ENCODE data around the gene DNER.

DNA sequence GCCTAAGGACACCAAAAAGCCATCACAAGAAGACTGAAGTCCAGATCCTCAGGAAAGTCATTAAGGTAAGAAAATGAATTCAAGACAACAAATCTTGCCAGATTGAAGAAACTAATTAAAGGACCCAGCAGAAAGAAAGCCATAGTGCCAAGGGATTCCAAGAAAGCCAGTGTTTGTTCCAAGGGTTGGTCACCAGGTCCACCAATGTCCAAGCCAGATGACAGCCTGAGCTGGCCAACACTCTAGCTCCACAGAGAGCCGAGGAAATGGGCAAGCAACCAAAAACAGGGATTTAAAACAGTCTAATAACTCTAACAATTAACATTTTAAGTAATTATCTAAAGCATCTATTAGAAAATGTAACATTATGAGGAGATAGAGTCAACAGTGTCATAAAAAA lies 49.2 kb downstream of the DNER start:
- TF ChIP-seq EZH2 (IDR thresholded peaks at IDR 0.05; ENCODE audit: low read depth) = no peak
- TF ChIP-seq, protein P1, sequence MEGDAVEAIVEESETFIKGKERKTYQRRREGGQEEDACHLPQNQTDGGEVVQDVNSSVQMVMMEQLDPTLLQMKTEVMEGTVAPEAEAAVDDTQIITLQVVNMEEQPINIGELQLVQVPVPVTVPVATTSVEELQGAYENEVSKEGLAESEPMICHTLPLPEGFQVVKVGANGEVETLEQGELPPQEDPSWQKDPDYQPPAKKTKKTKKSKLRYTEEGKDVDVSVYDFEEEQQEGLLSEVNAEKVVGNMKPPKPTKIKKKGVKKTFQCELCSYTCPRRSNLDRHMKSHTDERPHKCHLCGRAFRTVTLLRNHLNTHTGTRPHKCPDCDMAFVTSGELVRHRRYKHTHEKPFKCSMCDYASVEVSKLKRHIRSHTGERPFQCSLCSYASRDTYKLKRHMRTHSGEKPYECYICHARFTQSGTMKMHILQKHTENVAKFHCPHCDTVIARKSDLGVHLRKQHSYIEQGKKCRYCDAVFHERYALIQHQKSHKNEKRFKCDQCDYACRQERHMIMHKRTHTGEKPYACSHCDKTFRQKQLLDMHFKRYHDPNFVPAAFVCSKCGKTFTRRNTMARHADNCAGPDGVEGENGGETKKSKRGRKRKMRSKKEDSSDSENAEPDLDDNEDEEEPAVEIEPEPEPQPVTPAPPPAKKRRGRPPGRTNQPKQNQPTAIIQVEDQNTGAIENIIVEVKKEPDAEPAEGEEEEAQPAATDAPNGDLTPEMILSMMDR (conservative IDR thresholded peaks at IDR 0.05) = no peak
